HEK293T (cell line): Measurements from ENCODE around the gene KCNQ1.

Source experiments
- BHLHE40 ChIP-seq: fragments of 450-650 bp; IDR thresholded peaks from 2 replicates; pipeline ENCODE4 v1.6.1; 2016; ENCODE audit warnings: mild to moderate bottlenecking, moderate library complexity, borderline replicate concordance
- ELF4 ChIP-seq: fragments of 450-650 bp; IDR thresholded peaks from 2 replicates; pipeline ENCODE4 v1.6.1; 2017; ENCODE audit warnings: antibody characterized with exemption
- FOXA1 ChIP-seq: fragments of 450-650 bp; IDR thresholded peaks from 2 replicates; pipeline ENCODE4 v1.6.1; 2016; ENCODE audit warnings: mild to moderate bottlenecking
- FOXM1 ChIP-seq: fragments of 450-650 bp; IDR thresholded peaks from 2 replicates; pipeline ENCODE4 v1.6.1; 2017; ENCODE audit warnings: mild to moderate bottlenecking, borderline replicate concordance
- HDGF ChIP-seq: fragments of 450-650 bp; IDR thresholded peaks from 2 replicates; pipeline ENCODE4 v1.6.1; 2017; ENCODE audit warnings: antibody characterized with exemption, borderline replicate concordance
- NFRKB ChIP-seq: fragments of 450-650 bp; IDR thresholded peaks from 2 replicates; pipeline ENCODE4 v1.6.1; 2016; ENCODE audit warnings: mild to moderate bottlenecking, moderate library complexity
- PKNOX1 ChIP-seq: fragments of 450-650 bp; IDR thresholded peaks from 2 replicates; pipeline ENCODE4 v1.6.1; 2016
- SP1 ChIP-seq: fragments of 450-650 bp; IDR thresholded peaks from 2 replicates; pipeline ENCODE4 v1.6.1; 2017
- SUZ12 ChIP-seq: fragments of 450-650 bp; IDR thresholded peaks from 2 replicates; pipeline ENCODE4 v1.6.1; 2016; ENCODE audit warnings: mild to moderate bottlenecking
- TARDBP ChIP-seq: fragments of 450-650 bp; IDR thresholded peaks from 2 replicates; pipeline ENCODE4 v1.6.1; 2016
- ZNF384 ChIP-seq: fragments of 450-650 bp; IDR thresholded peaks from 2 replicates; pipeline ENCODE4 v1.6.1; 2016

DNA sequence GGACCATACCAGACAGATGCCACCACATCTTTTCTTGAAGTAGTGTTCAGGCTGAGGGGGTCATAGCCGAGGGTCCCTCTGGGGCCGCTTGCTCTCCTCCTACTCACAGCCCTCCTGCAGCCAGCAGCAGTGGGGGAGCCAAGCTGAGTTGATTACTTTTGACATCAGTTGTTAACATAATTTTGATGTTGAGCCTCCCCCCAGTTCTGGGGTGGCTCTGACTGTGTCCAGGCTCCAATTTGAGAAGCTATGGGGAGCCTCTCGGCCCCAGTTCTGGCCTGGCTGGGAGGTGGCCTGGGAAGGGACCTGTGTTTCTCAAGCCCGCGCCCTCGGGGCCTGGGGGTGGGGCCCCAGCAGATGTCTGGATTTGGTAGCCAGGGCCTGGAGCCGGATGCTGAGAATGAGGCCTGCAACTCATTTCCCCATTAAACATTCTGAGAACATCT lies 207.0 kb downstream of the KCNQ1 start:
- TF ChIP-seq ZNF384 (no peak), FOXA1 (no peak), PKNOX1 (no peak), ELF4 (no peak), SP1 (no peak), SUZ12 (no peak), NFRKB (no peak), HDGF (no peak), BHLHE40 (no peak), TARDBP (no peak), FOXM1 (no peak)
